DND-41 (cell line): Measurements from ENCODE around the gene PTGFRN.

Experiments
- EZH2 ChIP-seq: IDR thresholded peaks from 3 replicates; pipeline ENCODE4 v1.6.1; 2012; ENCODE audit warnings: borderline replicate concordance, low read depth, mild to moderate bottlenecking, moderate library complexity, low read length, inconsistent platforms; ENCODE audit not compliant: severe bottlenecking
- TF ChIP-seq, protein P1 (sequence below): IDR thresholded peaks from 2 replicates; pipeline ENCODE4 v1.5.1; 2012; ENCODE audit warnings: borderline replicate concordance, low read length, moderate library complexity, mild to moderate bottlenecking; ENCODE audit not compliant: poor library complexity, severe bottlenecking; ENCODE audit errors: extremely low read depth

DNA sequence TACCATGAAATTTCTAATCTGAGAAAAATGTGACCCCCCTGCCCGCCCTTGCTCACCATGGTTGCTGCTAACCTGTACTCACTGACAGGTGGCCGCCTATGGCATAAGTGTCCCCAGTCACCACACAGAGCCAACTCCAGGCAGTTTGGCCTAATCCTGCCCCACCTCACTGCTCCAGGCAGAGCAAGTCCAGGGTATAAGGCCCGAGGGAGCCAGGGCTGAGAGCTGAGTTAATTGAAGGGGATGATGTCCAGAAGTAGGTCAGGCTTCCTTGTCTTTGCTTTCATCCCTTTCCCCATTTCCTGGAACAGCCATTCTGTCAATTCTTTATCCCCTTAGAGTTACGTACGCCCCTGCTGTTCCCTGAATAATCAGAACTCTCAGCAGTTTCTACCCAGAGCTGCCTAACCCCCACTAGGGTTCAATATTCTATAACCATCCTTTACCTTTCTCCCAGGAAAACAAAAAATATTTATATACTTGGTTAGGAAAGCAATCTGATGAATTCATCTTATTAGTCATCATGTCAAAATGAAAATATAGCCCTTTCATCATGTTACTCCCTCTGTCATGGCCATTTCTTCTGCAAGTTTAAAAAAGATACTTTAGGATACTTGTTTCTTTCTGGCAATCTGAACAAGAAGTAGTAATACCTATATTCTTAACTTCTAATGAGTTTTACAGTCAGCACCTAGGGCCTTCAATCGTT is 62.4 kb downstream of the PTGFRN start:
- TF ChIP-seq, protein P1, sequence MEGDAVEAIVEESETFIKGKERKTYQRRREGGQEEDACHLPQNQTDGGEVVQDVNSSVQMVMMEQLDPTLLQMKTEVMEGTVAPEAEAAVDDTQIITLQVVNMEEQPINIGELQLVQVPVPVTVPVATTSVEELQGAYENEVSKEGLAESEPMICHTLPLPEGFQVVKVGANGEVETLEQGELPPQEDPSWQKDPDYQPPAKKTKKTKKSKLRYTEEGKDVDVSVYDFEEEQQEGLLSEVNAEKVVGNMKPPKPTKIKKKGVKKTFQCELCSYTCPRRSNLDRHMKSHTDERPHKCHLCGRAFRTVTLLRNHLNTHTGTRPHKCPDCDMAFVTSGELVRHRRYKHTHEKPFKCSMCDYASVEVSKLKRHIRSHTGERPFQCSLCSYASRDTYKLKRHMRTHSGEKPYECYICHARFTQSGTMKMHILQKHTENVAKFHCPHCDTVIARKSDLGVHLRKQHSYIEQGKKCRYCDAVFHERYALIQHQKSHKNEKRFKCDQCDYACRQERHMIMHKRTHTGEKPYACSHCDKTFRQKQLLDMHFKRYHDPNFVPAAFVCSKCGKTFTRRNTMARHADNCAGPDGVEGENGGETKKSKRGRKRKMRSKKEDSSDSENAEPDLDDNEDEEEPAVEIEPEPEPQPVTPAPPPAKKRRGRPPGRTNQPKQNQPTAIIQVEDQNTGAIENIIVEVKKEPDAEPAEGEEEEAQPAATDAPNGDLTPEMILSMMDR = no peak
- TF ChIP-seq EZH2 = no peak
